Left colon (tissue), 2 donors: Measurements from ENCODE around the gene SLC23A2. TPM values are rescaled to one million over a fixed set of nuclear protein-coding genes. Genes with fewer than 3 reads are reported as not detected.
A peak's percentile ranks its signal among the peaks of the same experiment; 100 is the strongest.

Experiments
- ATAC-seq: fragments of 200-7000 bp; cut with Tn5 transposase; one replicate; pipeline ENCODE4 v1.9.1; 2020; ENCODE audit warnings: mild to moderate bottlenecking, moderate library complexity
- DNase-seq, 2 donors: peaks; one replicate each; pipeline ENCODE4 v3.0.0-alpha.2; 2020
- intact Hi-C, 2 donors: fragments of 100-400 bp; cut with DNase I in 1 of 2; cut with micrococcal nuclease in 1 of 2; formaldehyde crosslinking; loops; one replicate each; pipeline versions ENCODE4 v1.11.2 to v1.14.0; 2022; cut with DNase I, micrococcal nuclease
- total RNA-seq, 2 donors: library from RNA; stranded (reverse); fragmentation: NEBNext Ultra II Directional; extraction: Animal tissue kit (Norgen Biotek cat#: 25700); gene quantifications; one replicate each; pipeline ENCODE4 v1.2.1, GENCODE V29; 2021
- donor health status: DM: no; HTN: no; CAD: no.
- donor health status: DM: yes; HTN: yes; CAD: no.

The SLC23A2 gene
- total RNA-seq, 2 donors from 2014 or later, result 6.5 to 10.1 TPM

DNA sequence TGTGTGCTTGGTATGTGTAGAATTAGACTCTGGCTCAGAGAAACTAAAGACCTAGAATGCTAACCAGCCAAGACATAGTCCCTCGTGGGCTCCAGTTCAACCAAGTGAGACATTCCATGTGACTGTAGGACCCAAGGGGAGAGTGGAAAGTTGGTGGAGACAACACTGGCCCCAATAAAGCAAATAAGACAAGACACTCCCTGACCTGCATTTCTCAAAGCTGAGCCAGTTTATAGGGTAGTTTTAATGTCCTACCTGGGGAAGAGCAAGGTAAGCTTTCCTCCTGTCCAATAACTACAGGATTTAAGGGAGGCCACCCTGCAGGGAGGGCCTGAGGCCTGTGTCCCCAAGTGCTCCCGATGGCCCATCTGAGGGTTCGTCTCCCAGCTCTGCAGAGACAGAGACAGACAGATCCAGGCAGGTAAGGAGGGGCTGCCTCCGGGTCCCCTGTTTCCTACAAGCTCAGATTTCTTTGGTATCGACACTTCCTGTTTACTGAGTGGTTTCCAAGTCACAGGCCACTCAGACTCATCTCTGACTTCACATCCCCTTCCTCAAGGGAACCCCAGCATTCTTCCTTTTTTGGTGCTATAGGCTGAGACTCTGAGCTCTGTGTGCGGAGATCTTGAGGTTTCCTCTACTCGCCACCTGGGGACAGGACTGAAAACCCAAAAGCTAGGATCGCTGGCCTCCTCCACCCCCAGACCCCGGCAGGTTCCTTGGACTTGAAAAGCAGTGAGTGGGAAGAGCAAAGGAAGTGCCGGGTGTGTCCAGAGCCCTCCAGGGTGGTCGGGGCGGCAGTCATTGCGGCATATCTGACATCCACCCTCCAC is 187.2 kb downstream of the SLC23A2 start:
- ATAC-seq (peak; percentile 60), DNase-seq (peak in 1 of 2 donors; percentile 32)
- intact Hi-C loops, result no loop called here

DNA sequence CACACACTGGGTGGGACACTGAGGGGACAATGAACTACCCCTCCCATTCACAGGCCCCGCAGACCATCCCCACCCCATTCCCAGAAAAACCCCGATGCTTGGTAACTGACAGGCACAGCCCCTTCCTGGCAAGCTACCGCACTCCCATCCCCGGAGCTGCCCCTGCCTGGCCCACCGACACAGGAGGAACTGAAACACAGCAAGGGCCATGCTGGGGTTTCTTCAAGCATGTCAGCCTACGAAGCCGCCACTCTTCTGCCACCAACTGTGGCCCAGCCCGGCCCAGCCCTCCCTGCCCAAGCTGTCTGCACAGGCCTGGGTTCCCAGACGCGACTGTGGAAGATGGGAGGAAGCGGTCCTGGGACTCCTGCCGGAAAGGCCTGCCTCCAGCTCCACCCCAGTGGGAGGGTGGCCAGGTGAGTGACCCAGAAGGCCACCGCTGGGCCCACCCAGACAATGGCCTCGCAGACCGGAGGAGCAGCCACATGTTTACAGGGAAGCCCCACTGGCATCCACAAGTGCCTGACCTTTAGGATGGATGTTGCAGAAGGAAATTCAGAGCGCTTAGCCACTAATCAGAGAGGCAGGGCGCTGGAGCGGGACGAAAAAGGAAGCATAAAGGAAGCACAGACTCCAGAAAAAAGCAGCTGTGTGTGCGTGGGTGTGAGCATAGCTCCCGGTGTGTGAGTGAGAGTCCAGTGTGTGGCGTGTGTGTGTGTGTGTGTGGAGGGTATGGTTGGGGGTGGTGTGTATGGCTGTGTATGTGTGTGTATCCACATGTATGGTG is 188.0 kb downstream of the SLC23A2 start:
- DNase-seq (peak in 1 of 2 donors; percentile 46), ATAC-seq (no peak)
- intact Hi-C loops, result no loop called here

DNA sequence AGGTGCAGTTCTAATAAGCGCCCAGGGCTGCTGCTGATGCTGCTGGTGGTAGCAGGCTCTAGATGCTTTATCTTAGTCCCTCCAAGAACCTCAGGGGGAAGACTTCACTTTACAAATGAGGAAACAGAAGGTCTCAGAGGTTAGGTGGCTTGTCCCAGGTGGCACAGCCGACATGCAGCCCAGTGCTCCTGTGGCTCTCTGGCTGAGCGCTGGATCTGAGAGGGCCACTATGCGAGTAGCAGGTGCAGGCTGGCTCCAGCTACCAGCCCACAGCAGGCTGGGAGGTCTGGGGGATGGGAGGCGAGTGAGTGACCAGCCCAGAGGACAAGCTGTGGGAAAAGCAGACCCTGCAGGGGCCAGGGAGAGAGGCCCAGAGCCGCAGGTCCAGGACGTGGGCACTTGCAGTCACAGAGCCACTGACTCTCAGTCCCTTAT is 188.7 kb downstream of the SLC23A2 start:
- DNase-seq (peak in 1 of 2 donors; percentile 28), ATAC-seq (peak; percentile 16)
- intact Hi-C loops, result no loop called here

DNA sequence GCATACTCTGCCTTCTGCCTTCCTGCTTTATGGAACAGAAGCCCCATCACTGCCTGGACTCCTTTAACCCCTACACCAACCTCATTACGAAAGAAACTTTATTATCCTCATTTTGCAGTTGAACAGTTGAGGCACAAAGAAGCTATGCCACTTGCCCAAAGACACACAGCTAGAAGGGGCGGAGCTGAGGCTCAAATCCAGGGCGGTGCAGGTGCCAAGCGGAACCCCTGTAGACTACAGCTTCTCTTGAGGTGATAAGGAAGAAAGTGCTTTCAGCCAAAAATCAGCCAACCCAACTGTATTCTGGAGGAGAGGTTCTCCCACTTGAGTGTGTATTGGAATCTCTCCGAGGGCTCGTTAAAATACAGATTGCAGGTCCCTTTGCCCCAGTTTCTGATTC is 189.1 kb downstream of the SLC23A2 start:
- intact Hi-C loops, result no loop called here
- no peak for DNase-seq
- ATAC-seq, result no peak

DNA sequence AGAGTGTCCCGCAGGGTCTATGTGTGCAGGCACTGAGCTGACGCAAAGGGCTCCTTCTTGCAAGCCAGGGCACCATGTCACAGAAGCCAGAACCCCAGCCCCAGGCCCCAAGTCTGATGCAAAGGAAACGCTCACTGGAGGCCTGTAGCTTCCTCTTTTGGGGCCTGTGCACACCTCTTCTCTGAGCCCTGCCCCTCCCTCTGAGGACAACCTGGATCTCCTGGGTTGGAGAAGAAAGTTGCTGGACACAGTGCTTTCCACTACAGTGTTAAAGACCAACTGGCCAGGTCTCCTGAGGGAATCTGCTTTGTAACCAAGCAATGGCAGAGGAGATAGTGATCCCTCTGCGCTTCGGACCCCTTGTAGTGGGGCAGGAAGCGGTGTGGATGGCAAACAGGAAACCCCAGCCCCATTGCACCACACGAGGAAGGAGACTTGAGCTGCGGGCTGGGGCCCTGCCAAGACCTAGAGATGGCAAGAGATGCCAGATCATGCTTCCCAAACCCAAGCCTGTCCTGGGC is 189.6 kb downstream of the SLC23A2 start:
- peak; percentile 31 for ATAC-seq
- intact Hi-C loops, result no loop called here
- DNase-seq, result peak; percentile 62 to 63

DNA sequence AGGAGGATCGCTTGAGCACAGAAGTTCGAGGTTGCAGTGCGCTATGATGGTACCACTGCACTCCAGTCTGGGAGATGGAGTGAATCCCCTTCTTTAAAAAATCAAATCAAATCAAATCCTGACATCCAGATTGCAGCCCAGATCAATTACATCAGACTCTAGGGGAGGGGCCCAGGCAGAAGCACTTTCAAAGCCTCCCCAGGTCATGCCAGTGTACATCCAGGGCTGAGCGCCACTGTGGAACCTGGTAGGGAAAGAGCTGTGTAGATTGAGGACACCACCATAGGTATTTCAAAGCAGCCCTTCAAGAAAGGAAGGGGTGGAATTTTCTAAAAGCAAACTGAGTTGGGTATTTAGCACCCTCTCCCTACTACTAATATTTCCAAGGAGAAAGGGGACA is 190.1 kb downstream of the SLC23A2 start:
- intact Hi-C loops, result no loop called here
- no peak for DNase-seq
- ATAC-seq, result no peak

DNA sequence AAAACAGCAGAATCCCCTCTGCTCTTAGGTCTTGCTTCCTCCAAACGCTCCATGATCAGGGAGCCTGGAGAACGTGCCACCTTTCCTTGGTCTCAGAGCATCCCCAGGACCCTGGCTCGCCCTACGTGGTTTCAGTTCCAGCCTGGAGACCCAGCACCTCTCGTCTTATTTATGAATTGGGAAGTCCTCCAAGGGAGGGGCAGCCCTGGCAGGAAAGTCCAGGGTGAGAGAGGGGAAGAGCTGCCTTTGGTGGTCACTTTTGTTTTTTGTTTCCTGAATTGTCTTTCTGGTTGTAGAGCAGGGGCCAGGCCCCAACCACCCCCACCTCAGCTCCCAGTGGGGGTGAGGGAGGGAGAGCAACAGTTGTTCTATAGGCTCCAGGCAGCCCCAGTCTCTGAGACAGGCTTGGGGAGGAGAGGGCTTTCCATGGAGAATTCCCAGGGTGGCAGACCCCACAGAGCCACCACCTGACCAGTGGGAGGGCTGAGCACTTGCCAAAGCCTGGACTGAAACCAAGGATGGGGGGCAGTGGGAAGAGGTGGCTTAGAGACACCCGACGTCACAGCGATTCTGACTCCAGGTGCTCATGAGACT is 190.8 kb downstream of the SLC23A2 start:
- ATAC-seq (no peak), DNase-seq (no peak)
- intact Hi-C loops, result no loop called here

DNA sequence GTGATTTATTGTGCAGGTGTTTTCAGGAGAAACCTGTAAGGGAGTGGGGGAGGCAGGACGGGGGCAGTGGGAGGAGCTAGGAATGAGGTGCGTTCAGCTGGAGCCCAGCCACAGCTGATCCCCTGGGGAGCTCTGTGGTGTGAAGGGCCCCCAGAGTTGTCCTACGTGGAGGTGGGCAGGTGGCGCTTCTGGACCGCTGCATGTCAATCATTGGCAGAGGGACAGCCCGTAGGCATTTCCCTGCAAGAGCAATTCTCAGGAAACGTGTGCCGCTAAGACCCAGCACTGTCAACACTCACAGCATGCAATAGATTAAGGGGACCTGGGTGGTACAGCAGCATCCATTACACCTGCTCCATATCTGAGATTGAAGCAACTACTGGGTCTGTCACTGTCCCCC is 191.6 kb downstream of the SLC23A2 start:
- ATAC-seq, result no peak
- no peak for DNase-seq
- intact Hi-C loops, result no loop called here

DNA sequence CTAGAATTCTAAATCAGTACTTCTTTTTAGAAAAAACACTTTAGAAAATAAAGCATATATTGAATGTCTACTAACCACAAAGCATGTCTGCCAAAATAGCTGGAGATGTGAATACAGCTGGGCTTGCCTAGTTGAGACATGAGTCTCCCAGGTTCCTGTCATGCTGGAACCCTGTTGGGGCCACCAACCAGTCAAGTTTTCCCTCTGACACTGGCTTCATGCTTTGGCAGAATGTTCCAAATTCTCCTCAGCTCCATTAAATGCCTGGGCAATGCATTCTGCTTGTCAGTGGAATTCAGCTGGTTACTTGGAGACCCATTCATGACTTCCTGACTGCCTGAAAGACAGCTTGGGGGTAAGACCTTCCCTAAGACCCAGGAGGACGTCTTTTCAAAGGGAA is 192.4 kb downstream of the SLC23A2 start:
- no peak for DNase-seq
- no peak for ATAC-seq
- intact Hi-C loops, result no loop called here

DNA sequence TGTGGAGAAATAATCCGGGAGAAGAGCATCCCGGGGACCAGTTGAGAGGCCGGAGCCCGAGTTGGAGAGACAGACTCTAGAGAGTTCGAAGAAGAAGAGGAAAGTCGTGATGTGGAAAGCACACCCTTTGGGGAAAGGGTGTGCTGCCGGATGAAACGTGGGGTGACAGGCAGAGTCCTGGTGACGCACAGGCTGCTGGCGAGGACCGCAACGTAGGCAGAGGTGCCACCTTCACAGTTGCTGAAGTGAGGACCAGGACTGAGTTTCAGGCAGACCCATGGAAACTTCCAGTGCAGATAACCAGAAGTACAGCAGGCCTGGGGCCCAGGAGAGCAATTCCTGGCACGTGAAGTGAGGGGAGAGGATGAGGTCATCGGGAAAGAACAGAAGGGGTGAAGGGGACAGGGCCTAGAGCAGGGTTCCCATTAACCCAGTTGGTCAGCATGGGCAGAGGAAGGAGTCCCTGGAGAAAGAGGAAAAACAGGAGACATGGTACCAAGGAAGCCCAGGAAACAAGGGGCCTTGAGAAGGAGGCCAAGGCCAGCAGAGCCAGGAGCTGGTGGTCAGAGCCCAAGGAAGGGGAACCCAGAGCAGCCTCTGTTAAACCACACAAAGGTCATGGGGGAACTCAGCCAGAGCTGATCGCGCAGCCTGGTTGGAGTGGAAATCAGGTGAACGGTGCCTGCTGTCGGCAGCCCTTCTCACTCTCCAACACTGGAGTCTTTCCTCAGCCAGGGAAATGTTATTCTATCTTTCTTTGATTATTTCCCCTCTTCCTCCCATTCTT is 195.5 kb downstream of the SLC23A2 start:
- DNase-seq, result no peak
- intact Hi-C loops, result no loop called here
- ATAC-seq, result no peak

DNA sequence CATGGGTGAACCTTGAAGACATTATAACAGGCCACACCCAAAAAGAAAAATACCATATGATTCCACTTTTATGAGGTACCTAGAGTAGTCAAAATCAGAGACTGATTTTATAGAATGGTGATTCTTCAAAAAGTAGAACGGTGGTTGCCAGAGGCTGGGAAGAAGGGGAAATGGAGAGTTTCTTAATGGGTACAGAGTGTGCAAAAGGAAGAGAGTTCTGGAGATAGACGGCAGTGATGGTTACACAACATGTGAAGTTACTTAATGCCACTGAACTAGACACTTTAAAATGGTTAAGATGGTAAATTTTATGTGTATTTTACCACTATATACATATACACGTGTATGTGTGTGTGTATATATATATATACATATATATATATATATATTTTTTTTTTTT is 198.8 kb downstream of the SLC23A2 start:
- no peak for DNase-seq
- intact Hi-C loops, result no loop called here
- no peak for ATAC-seq

Other genes with a start within 250 kb of the SLC23A2 start
- 1 to 10 TPM; 1.9 to 5.9 TPM for gene RASSF2, start 177.9 kb downstream of the SLC23A2 start, total RNA-seq
- 10 to 100 TPM; 64.3 to 81.4 TPM for gene TMEM230, start 111.6 kb upstream of the SLC23A2 start, total RNA-seq
- 10 to 100 TPM; 47.9 to 61.5 TPM for gene PCNA, start 118.4 kb upstream of the SLC23A2 start, total RNA-seq
- 10 to 100 TPM; 33.4 to 42.6 TPM for gene CDS2, start 125.5 kb upstream of the SLC23A2 start, total RNA-seq